HG02970 (cell line): ENCODE results near the gene SEMA6D.
"Not testable (repeated sequence)": the region's sequence is repeated elsewhere in the genome, so short reads cannot be mapped to it uniquely, and the experiment has no call there.

Experiments
- ATAC-seq: cut with Tn5 transposase; IDR thresholded peaks from one replicate; pipeline ENCODE4 v1.9.1; 2021; ENCODE audit warnings: mild to moderate bottlenecking, moderate library complexity, moderate number of reproducible peaks; ENCODE audit not compliant: unreplicated experiment, low FRiP score

Gene SEMA6D

GRCh38 chr15:47715856-47716445 lies 1.4 kb upstream of the SEMA6D start:
- no peak for ATAC-seq

GRCh38 chr15:47716516-47716915 lies 789 bp upstream of the SEMA6D start:
- no peak for ATAC-seq

GRCh38 chr15:47718497-47719437 lies 1.5 kb downstream of the SEMA6D start:
- no peak for ATAC-seq

DNA sequence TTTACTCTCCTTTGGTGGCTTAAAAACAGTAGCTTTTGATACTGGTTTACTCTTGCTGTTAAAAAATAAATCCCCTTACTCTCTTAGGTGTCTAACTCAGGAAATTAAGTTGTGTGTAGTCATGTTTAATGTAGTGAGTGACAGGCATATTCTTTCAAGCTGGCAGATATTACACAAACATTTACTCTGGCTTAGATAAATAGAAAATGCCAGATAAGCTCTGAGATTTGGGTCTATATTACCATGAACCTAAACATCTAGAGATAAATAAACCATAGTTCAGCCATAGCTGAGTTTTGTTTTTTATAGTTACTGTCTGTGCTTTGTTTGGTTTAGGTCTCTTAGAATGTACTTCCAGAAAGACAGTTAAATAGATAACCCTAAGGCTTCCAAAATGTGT lies 2.4 kb downstream of the SEMA6D start:
- ATAC-seq, result no peak

DNA sequence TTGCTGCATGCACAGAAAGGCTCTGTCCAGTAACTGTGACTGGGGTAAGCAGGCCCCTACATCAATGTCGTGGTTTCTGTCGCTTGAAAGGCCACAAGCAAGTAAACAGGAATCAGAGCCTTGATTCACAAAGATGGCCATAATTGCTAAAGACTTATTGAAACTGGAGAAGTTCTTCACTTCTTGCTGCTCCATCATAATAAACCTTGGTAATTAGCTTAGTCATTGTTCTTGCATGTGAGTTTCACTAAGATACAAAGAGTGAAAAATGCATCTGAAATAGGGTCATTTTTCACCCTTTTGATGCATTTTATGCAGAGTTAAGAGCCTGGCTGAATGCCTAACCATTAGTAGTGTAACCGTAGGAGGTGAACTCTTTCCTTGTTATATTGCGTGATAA lies 3.2 kb downstream of the SEMA6D start:
- ATAC-seq, result no peak

- ATAC-seq, result no peak
Measured at GRCh38 chr15:47721676-47722075, 4.4 kb downstream of the SEMA6D start.

- ATAC-seq, result no peak
Measured at GRCh38 chr15:47724346-47724745, 7.0 kb downstream of the SEMA6D start.

DNA sequence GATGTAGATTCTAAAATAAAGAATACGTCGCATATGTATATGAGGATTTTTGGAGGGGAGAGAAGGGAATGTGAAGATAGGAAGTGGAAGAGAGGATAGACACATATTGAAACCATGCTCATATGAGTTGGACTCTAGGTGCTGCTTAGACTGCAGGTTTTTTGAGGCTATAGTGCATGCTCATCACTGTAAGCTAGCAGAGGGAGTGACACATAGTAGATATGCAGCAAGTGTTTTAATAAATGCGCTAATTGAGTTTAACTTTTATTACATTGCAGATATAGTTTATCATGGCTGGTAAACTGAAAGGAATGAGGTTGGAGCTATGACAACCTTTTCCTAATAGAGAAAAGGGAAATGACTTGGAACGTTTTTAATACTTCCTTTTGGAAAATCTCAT lies 7.7 kb downstream of the SEMA6D start:
- ATAC-seq, result no peak

- no peak for ATAC-seq
Measured at GRCh38 chr15:47725906-47726305, 8.6 kb downstream of the SEMA6D start.

GRCh38 chr15:47726399-47726823 lies 9.1 kb downstream of the SEMA6D start:
- ATAC-seq, result no peak

DNA sequence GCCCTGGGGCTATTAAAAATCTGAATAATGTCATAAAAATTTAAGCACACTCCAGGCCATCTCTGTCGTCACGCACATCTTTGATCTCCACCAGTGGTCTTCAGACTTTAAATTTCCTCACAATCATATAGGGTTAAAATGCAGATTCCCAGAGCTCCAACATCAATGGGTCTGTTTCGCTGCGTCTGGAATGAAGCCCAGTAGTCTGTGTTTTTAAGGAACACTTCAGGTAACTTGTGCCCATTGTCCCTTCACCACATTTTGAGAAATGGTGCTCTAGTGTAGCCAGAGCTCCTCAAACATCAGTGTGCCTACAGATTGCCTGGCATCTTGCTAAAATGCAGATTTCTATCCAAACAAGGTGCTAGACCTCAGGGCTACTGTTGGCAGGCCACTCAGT lies 9.8 kb downstream of the SEMA6D start:
- no peak for ATAC-seq

DNA sequence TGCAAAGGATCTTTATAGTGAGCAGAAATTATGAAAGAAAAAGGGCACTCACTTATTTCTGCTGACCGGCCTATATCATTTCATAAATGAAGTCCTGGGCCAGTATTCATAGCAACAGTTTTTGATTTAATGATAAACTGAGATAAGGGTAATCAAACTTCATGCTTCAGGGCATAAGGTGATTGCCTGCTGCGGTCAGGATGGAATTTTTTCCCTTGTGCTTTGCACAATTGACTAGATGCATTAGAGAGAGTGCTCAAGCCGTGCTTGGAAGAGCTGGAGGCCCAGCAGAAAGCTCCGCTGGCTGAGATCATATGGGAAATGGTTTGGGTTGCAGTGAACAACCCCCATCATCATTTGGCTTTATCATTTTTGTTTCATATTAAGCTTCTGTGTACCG lies 10.4 kb downstream of the SEMA6D start:
- ATAC-seq, result no peak

DNA sequence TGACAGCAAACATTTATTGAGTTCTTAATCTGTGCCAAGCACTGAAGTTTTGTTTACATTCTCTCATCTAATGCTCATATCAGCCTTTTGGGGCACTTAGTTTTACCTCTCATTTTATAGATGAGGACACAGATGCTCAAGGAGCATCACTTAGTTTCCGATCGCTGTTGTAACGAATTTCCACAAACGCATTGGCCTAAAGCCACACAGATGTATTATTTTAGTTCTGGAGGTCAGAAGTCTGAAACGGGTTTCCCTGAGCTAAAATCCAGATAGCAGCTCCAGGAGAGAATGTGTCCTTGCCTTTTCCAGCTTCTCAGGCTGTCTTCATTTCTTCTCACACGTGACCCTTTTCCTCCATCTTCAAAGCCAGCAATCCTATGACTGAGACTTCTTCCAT lies 11.1 kb downstream of the SEMA6D start:
- no peak for ATAC-seq

DNA sequence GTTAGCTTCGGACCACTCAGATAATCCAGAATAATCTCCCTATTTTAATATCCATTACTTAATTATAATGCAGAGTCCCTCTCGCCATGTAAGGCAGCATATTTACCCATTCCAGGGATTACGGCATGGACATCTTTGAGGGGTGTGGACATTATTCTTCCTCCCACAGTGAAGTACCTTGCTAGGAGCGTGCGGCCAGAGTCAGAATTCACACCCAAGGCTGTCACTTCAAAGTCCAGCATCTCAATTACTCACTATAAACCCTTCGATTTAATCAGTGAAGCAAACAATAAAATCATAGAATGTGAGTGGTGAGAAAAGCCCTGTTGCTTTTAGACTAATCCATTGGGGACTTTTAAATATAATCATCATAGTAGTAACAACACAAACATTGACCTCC lies 11.6 kb downstream of the SEMA6D start:
- ATAC-seq, result no peak

- ATAC-seq, result no peak
Measured at GRCh38 chr15:47731230-47731629, 13.9 kb downstream of the SEMA6D start.

DNA sequence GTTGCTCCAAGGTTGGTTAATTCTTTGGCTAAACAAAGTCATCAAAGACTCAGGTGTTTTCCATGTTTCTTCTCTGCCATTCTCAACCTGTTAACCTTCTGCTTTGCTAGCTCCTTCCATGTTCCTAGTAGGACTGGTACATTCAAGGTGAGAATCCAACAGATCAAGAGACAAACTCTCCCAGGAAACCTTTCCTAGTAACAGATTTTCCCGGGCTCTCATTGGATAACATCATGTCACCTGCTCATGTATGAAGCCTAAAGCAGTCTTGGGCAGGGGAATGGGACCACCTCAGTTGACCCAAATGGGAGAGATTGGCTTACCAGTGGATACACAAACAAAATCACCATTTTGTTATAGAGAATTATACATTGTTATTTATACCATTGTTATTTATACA lies 14.9 kb downstream of the SEMA6D start:
- ATAC-seq, result no peak

- ATAC-seq, result no peak
Measured at GRCh38 chr15:47733085-47733484, 15.8 kb downstream of the SEMA6D start.

DNA sequence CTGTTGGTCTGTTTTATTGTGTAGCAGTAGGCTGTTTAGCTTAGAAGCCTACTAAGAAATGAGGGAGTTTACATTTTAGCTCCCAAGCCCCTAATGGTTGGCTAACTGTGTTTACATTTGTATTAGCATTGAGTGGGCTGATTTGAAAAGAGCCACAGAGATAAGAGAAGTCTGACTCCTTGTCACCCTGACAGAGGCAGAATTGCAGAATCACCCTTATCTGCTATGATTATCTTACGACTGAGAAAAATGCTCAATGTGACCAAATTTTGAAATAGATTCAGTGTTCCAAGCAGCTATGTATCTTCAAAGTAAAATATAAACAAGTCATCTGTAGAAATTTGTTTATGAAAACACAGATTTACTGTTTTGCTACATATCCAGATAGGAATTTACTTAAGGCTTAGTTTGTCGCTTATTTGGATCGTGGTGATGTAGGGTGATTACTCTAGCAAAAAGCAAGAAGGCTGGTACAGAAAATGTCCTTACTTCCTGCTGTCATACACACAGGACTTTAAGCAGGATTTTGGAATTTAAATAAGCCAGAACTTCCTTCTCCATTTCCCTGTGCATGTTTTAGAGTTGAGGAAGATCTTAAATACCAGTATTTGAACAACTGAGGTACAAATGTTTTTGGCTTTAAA lies 19.0 kb downstream of the SEMA6D start:
- ATAC-seq, result no peak

DNA sequence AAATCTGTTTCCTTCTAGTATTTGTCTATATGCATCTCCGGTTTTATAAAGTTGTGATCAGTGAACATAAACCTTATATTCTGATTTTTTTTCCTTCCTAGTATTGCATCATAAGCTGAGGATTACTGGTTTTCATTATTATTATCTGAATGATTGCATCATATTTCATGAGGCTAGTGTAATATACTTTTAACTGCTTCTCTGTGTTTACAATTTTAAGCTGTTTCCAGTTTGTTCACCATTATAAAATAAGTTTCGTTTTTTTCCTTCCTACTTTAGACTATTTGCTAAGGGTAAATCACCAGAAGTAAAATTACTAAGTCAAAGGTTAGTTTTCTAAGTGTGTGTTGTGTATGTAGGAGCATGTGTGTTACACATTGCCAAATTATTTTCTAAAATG lies 20.2 kb downstream of the SEMA6D start:
- no peak for ATAC-seq

- ATAC-seq, result not testable (repeated sequence)
Measured at GRCh38 chr15:47738144-47738825, 21.0 kb downstream of the SEMA6D start.

DNA sequence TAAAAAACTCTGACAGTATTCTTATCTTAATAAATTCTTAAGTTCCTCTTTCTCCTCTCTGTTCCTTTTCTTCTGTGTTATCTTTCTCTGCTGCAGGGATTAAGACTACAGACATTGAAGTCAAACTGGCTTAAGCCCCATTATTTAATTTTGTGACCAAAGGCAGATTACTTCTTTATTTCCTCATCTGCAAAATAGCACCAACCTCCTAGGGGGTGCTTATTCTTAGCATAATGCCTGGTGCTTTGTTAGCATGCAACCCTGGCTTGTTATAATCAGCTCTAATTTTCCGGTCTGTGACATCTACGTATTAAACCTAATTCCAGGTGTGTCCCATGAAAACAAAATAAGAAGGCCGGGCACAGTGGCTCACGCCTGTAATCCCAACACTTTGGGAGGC lies 23.8 kb downstream of the SEMA6D start:
- ATAC-seq, result no peak
